ENCODE measurements around the gene CDON.

The CDON gene

GRCh38 chr11:126083829-126084607, 21.4 kb upstream of the CDON start:
- ATAC-seq (peak; percentile 78), DNase-seq (peak; percentile 11)

GRCh38 chr11:126082251-126083109, 19.8 kb upstream of the CDON start:
- ATAC-seq: no peak
- no peak for DNase-seq

DNA sequence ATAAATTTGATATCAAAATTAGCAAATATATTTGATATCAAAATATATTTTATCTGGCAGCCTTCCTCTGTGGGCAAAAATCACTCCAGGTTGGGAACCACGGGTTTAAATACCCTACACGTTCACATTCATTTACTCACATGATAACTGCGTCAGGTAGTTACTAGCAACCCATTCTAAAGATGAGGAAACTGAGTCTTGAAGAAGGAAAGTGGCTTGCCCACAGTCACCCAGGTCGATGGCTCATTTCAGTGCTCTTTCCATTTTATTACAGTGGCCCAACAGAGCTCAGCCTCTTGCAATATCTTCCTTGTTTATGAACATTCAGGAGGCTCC, 19.2 kb upstream of the CDON start:
- no peak for DNase-seq

DNA sequence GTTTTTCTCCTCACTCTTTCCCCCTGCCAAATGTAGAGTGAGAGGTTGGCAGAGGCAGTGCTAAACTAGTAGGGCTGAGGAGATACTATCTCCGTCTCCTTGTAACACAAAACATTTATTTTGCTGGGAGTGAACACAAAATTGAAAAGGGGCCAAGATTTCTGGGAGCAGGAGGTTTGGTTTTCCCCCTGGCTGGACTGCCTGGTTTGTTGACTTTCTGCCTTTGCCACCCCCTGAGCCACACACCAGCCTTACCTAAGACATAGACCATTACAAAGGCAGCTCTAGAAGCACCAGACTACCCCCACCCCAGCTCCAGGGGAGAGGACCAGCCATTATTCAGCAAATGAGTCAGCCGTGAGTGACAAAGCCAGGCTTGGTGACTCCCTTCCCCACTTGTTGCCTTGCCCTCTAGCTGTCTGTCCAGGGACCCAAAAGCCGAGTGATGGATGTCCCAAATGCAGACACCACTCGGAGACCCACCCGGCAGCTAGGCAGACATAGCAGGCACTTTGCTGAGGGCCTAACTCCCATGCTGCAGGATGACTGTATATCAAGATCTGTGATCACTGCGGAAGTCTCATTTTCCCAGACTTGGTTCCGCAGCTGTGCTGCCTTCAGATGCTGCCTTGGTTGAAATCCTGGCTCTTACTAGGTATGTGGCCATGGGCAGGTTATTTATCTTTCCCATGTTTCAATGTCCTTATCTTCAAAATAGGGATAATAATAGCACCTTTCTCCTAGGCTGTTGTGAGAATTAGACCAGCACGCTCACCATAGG, 17.7 kb upstream of the CDON start:
- DNase-seq: no peak
- no peak for ATAC-seq

More for the DNA sequence above, 19.2 kb upstream of the CDON start:
- no peak for ATAC-seq

DNA sequence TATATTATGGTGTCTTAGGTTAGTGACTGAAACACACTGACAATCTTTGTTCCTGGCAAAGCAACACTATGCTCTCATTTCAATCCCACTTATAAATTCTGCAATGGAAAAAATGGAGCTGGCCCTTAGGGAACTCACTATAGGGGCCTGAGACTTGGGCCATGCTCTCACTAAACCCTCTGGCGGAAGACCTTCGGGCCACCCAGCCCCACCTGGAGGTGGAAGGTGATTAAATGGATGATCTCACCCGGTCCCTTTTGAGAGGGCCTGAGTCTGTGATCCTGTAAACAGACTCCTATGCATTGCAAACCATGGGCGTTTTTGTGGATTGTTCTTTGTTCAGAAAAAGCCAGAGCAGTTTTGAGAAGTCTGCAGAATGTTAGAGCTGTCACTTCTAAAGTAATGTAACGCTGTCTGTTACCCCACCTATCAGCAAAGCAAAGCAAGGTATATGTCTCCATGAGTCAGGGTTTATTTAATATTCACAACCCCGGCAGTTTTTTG, 17.0 kb upstream of the CDON start:
- DNase-seq (no peak), ATAC-seq (no peak)

DNA sequence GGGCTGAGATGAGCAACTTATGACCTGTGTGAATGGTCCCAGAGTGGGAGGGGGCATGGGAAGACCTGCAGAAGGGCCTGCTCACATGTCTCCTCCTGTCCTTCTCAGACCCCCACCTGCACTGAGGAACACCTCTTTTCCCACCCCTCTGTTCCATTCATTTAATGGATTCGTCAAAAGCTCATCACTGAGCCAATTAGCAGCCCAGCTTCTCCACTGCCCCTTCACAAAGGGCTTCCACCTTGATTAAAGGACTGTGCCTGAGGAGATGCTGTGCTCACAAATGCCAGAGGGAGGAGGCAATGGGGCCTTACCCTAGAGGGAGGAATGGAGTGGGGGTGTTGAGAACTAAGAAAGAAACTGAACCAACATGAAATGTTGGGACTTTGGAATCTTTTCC, 14.0 kb upstream of the CDON start:
- no peak for ATAC-seq

DNA sequence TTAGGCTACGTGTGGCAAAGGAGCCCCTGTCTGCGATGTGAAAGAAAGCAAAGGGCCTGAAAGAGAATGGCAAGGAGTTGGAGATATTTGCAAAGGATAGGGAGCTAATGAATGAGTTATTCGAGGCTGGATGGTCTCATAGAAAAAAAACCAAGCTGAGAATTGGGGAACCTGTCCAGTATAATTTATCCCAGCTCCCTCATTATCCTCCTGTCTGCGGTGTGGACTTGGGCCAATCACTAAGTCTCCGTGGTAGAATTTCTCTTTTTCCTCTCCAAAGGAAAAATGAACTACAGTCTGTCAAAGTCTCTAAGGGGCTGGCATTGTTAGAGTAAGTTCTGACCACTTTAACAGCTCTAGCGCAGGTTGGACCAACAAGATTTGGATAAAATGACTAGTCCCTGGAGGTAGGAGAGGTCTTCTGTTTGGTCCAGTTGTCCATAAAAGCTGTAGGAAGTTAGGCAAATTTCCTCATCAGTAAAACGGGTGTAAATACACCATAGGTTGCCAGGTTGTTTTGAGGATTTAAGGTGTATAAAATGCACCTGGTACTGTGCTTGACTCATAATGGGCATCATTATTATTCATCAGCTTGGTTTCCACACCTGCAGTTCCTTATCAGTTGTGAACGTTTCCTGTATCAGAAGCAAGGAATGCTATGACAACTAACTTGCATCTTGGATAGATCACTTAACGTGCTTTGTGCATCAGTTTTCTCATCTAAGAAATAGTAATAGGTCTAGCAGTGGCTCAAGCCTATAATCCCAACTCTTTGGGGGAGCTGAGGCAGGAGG, 10.3 kb upstream of the CDON start:
- ATAC-seq (no peak), DNase-seq (no peak)

More for the DNA sequence above, 14.0 kb upstream of the CDON start:
- DNase-seq: no peak

GRCh38 chr11:126072141-126072741, 9.6 kb upstream of the CDON start:
- ATAC-seq (no peak), DNase-seq (no peak)

- ATAC-seq (no peak), DNase-seq (no peak)
Measured at GRCh38 chr11:126063507-126063852, 814 bp upstream of the CDON start.

- ATAC-seq (no peak), DNase-seq (peak; percentile 33)
Measured at GRCh38 chr11:126061707-126062678, 673 bp downstream of the CDON start.

DNA sequence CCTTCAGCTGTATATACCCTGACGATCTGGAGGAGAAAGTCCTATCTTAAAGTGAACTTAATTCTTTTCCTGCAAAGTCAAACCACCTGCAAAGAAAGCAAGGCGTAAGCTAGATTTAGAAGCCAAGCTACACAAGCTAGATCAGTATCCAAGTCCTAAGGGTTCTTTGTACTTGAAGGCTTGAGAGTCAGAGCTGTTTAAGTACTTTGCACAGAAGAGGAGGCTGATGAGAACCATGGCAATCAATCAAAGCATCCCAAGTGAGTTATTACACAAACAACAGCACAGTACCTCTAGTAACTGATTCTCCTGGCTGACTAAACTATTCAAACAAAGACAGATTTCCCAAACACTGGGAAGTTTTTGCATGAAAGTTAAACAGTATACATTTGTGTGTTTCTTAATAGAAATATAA, 1.9 kb downstream of the CDON start:
- DNase-seq (no peak), ATAC-seq (no peak)

GRCh38 chr11:126059238-126059781, 3.4 kb downstream of the CDON start:
- DNase-seq (no peak), ATAC-seq (no peak)

- no peak for ATAC-seq
- DNase-seq: no peak
Measured at GRCh38 chr11:126058105-126058874, 4.4 kb downstream of the CDON start.

GRCh38 chr11:126054882-126055281, 7.8 kb downstream of the CDON start:
- DNase-seq: no peak
- no peak for ATAC-seq

DNA sequence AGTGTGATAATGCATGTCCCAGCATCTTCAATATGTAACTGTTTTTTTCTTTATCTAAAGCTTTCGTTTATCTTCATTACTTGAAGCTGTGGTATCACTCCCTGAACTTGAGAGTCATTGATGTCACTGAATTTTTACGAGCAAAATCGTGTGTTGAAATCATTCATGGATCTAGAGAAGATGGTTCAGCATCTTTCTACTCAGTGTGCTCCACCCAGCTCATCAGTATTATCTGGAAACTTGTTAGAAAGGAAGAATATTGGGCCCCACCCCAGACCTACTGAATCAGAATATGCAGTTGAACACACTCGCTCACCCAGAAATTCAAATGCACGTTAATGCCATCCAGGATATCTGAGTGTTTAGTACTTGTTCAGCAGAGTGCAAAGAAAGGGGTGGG, 8.3 kb downstream of the CDON start:
- DNase-seq (no peak), ATAC-seq (no peak)

DNA sequence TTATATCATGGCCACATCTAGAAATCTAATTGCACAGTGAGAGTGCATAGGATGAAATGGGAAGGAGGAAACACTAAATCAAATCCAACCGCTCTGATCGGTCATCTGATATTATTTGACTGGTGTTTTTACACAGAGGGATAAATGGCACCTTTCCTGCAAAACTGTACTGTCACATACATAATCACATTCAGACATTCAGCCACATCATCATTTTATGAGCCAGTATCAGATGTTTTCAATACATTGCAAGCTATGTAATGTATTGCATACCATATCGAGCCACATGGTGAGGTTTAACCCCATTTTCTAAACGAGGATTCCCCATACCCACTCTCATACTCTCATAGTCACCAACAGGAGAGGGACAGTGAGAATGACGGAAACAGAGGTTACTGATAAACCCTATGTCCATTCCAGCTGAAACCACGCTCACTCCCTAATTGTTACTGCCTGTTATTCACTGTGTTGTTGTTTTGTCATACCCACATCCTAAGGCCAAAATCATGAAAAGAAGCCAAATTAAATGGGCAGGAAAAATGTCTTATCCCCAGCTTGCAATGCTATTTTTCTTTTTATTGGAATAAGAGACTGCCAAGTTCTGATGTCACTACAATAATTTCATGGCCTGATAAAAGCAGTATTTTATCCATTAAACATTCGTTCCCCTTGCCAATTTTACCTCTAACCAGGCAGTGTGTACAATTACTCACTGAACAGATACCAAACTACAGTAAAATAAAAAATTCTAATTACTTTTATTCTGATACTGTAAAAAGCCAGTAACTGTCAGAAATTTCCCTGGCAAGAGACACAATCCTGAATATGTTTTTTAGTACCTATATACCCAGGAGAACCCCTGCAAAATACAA, 9.0 kb downstream of the CDON start:
- no peak for ATAC-seq
- no peak for DNase-seq

DNA sequence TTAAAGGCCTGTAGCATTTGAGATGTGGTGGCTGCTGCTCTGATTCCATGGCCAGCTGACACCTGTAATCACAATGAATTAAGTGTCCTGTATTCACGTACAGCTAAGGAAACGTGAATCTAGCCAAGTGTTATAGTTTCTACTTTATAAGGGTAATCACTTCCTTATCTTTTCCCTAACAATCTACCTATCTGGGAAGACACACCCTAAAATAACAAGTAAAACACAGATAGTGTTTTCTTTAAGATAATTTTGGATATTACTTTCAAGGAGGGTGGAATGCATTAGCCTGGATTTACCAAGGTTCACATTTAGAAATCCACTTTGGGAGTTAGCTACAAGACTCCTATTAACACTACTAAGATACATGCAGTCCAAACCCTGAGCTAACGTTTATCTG, 11.5 kb downstream of the CDON start:
- ATAC-seq: no peak
- DNase-seq: no peak

DNA sequence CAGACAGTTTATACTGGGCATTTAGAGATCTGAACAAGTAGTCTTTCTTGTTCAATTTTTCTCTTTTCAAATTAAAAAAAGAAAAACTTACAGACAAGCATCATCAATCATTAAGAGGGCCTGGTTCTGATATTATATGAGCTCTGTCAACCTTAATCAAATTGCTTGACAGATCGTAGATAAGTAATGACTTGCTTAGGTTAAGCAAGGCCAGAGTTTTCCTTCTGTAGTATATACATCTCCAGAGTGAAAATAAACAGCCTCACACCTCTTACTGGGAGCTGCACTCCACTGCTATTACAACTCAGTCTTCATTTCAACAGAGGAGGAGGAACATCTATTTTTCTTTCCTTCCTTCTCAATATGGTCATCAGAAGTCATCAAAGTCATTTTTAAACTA, 13.5 kb downstream of the CDON start:
- DNase-seq (no peak), ATAC-seq (no peak)
